Progenitor cell of endocrine pancreas (in vitro differentiated cells): Measurements from ENCODE around the gene IL17C. TPM values are rescaled to one million over a fixed set of nuclear protein-coding genes. Genes with fewer than 3 reads are reported as not detected.
A peak's percentile ranks its signal among the peaks of the same experiment; 100 is the strongest.

Source experiments
- DNase-seq: peaks from one replicate; pipeline ENCODE4 v3.0.0; 2021; ENCODE audit warnings: low spot score; ENCODE audit not compliant: unreplicated experiment
- H3K27ac Mint-ChIP-seq: 2 replicates; pipeline ENCODE4 v1.8.0; 2021; ENCODE audit warnings: mild to moderate bottlenecking, moderate library complexity, mixed read lengths
- H3K27me3 Mint-ChIP-seq: 2 replicates; pipeline ENCODE4 v1.8.0; 2021; ENCODE audit warnings: mixed read lengths
- H3K36me3 Mint-ChIP-seq: 2 replicates; pipeline ENCODE4 v1.8.0; 2022; ENCODE audit warnings: mixed read lengths; ENCODE audit not compliant: insufficient read depth
- H3K4me1 Mint-ChIP-seq: 2 replicates; pipeline ENCODE4 v1.8.0; 2021; ENCODE audit warnings: low read depth, mixed read lengths
- H3K4me3 Mint-ChIP-seq: 2 replicates; pipeline ENCODE4 v1.8.0; 2021; ENCODE audit warnings: low read depth, mild to moderate bottlenecking, moderate library complexity, mixed read lengths
- H3K9me3 Mint-ChIP-seq: 2 replicates; pipeline ENCODE4 v1.8.0; 2021; ENCODE audit warnings: low read depth, mixed read lengths
- CTCF ChIP-seq: fragments of 200-600 bp; sonication (generic); IDR thresholded peaks from one replicate; pipeline ENCODE4 v1.5.0; 2021; ENCODE audit warnings: antibody characterized with exemption, mild to moderate bottlenecking; ENCODE audit not compliant: unreplicated experiment
- long read RNA-seq: library from polyadenylated mRNA; unstranded; transcript quantifications from one replicate; pipeline ENCODE4 v2.0.0, GENCODE V29; 2020
- total RNA-seq: library from RNA; stranded (reverse); gene quantifications from 2 replicates; pipeline ENCODE4 v1.2.1, GENCODE V29; 2021

IL17C gene
- 0.29 TPM in 2 replicates for total RNA-seq
- long read RNA-seq = 0 reads

- no peak for TF ChIP-seq CTCF
- peaks cover 37% of the 10 kb centered on the region for H3K27me3 Mint-ChIP-seq
- peak within 1 kb of the TSS; percentile 65 for H3K27ac Mint-ChIP-seq
- H3K9me3 Mint-ChIP-seq = no peaks in the 10 kb centered on the region
- no peaks in the 10 kb centered on the region for H3K4me1 Mint-ChIP-seq
- DNase-seq = no peak
- no peak within 1 kb of the TSS for H3K4me3 Mint-ChIP-seq
- no peaks in the 10 kb centered on the region for H3K36me3 Mint-ChIP-seq
Observed at GRCh38 chr16:88638323-88639230, at the start of gene IL17C. TSS of gene IL17C (plus strand) at chr16:88638572. CDS start at chr16:88638642, 70 bp downstream.

- Mint-ChIP-seq H3K4me3 (no peak overlapping the region), H3K9me3 (no peaks in the 10 kb centered on the region), H3K27ac (no peak overlapping the region), H3K4me1 (no peaks in the 10 kb centered on the region), H3K36me3 (peaks cover 24% of the 10 kb centered on the region), H3K27me3 (no peaks in the 10 kb centered on the region)
- no peak for TF ChIP-seq CTCF
- DNase-seq = no peak
Observed at GRCh38 chr16:88588754-88589153, 49.6 kb upstream of the IL17C start.

- Mint-ChIP-seq H3K9me3 (no peaks in the 10 kb centered on the region), H3K4me1 (no peaks in the 10 kb centered on the region), H3K27ac (no peak overlapping the region), H3K4me3 (no peak overlapping the region), H3K36me3 (peaks cover 24% of the 10 kb centered on the region), H3K27me3 (no peaks in the 10 kb centered on the region)
- TF ChIP-seq CTCF = no peak
- DNase-seq = no peak
Observed at GRCh38 chr16:88589441-88589840, 48.9 kb upstream of the IL17C start.

- Mint-ChIP-seq H3K36me3 (peaks cover 25% of the 10 kb centered on the region), H3K27ac (no peak overlapping the region), H3K9me3 (no peaks in the 10 kb centered on the region), H3K4me3 (no peak overlapping the region), H3K27me3 (no peaks in the 10 kb centered on the region), H3K4me1 (no peaks in the 10 kb centered on the region)
- TF ChIP-seq CTCF = no peak
- DNase-seq = no peak
Observed at GRCh38 chr16:88591577-88592021, 46.8 kb upstream of the IL17C start.

GRCh38 chr16:88593061-88593460 lies 45.3 kb upstream of the IL17C start:
- DNase-seq = no peak
- H3K27ac Mint-ChIP-seq = peak overlapping the region; percentile 13
- peaks cover 22% of the 10 kb centered on the region for H3K36me3 Mint-ChIP-seq
- H3K4me1 Mint-ChIP-seq = peaks cover 4% of the 10 kb centered on the region
- H3K27me3 Mint-ChIP-seq = no peaks in the 10 kb centered on the region
- no peak for TF ChIP-seq CTCF
- no peaks in the 10 kb centered on the region for H3K9me3 Mint-ChIP-seq
- no peak overlapping the region for H3K4me3 Mint-ChIP-seq
